Esophagus muscularis mucosa (tissue), 4 donors: Measurements from ENCODE around the gene CMPK1.

Experiments
- EP300 ChIP-seq: sonication (generic); formaldehyde crosslinking; IDR thresholded peaks from one replicate; pipeline ENCODE4 v1.6.1; 2017; ENCODE audit warnings: antibody characterized with exemption
- POLR2A ChIP-seq: fragments of 450-650 bp; IDR thresholded peaks from one replicate; pipeline ENCODE4 v1.6.1; 2017; ENCODE audit warnings: antibody characterized with exemption, moderate library complexity, mild to moderate bottlenecking, low read depth
- POLR2AphosphoS5 ChIP-seq, 2 donors: sonication (generic); formaldehyde crosslinking; IDR thresholded peaks; one replicate each; pipeline ENCODE4 v1.6.1; 2017; ENCODE audit warnings: antibody characterized with exemption in 2 of 2
- TF ChIP-seq, protein P1 (sequence below), 3 experiments: fragments of 200-600 bp in 2 of 3; fragments of 450-650 bp in 1 of 3; sonication (generic) in 2 of 3; IDR thresholded peaks; one replicate each; pipeline ENCODE4 v1.5.1; 2017 to 2019; ENCODE audit warnings: antibody characterized with exemption in 3 of 3, mild to moderate bottlenecking in 2 of 3, moderate library complexity in 1 of 3

DNA sequence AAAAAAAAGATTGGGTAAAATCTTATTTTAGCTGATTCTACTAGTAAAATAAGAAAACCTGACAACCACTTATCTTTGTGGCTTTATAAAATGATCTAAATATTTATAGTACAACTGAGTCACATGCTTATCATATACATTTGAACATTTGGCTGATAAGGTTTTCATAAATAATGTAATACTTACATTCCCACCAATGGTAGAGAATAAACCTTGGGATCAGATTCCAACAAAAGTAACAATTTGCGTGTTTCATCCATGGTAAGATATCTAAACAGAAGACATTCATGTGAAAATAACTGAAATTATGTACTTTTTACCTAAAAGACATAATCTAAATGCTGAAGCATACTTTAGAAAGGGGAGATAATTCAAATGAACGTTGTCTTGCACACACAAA lies 38.0 kb upstream of the CMPK1 start:
- TF ChIP-seq POLR2A = no peak
- TF ChIP-seq POLR2AphosphoS5 (IDR thresholded peaks at IDR 0.05) = no peak
- TF ChIP-seq, protein P1, sequence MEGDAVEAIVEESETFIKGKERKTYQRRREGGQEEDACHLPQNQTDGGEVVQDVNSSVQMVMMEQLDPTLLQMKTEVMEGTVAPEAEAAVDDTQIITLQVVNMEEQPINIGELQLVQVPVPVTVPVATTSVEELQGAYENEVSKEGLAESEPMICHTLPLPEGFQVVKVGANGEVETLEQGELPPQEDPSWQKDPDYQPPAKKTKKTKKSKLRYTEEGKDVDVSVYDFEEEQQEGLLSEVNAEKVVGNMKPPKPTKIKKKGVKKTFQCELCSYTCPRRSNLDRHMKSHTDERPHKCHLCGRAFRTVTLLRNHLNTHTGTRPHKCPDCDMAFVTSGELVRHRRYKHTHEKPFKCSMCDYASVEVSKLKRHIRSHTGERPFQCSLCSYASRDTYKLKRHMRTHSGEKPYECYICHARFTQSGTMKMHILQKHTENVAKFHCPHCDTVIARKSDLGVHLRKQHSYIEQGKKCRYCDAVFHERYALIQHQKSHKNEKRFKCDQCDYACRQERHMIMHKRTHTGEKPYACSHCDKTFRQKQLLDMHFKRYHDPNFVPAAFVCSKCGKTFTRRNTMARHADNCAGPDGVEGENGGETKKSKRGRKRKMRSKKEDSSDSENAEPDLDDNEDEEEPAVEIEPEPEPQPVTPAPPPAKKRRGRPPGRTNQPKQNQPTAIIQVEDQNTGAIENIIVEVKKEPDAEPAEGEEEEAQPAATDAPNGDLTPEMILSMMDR (IDR thresholded peaks at IDR 0.05) = no peak
- TF ChIP-seq EP300 = no peak
